ENCODE measurements around the gene DLL1. TPM values are rescaled to one million over a fixed set of nuclear protein-coding genes. Genes with fewer than 3 reads are reported as not detected.

The DLL1 gene
- total RNA-seq, 1 donor from 2014 or later, result 3.0 TPM

DNA sequence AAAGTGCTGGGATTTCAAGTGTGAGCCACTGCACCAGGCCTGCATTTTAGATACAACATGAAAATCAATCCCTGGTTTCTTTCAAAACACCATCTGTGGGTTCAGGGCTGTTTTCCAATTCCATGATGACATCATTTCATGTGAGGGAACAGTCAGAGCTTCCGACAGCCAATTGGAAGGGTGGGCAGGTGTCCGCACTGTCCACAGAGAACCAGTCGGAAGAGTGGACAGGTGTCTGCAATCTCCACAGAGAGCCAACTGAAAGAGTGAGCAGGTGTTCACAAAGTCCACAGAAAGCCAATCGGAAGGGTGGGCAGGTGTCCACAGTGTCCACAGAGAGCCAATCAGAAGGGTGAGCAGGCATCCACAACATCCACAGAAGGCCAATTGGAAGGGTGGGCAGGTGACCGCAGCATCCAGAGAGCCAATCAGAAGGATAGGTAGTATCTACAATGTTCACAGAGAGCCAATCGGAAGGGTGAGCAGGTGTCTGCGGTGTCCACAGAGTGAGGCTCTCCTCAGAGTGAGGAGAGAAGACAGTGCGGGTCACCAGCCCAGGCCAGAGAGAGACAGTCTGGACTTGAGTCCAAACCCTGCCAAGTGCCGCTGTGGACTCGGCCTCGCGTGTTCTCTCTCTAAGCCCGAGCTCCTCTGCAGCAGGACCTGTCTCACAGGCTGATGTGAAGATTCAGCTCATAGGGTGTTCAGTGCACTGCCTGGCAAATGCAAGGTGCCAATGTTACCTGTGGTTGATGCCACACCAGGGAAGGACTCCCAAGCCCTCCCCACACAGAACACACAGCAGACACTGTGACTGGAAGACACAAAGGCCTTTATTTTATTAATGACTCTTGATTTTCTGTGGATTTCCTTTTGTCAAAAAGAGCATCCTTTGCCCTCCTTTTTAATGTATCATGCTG, 57.3 kb downstream of the DLL1 start:
- DNase-seq (ENCODE audit: low read depth in 2 of 2), result no peak

Other genes starting within 250 kb of the DLL1 start
- 9.4 and 10.9 TPM in 2 replicates for gene FAM120B, start 15.7 kb upstream of the DLL1 start, total RNA-seq

Data from lung microvascular endothelial cell (primary cell).